Measurements from ENCODE around the gene FRMD5. TPM values are rescaled to one million over a fixed set of nuclear protein-coding genes. Genes with fewer than 3 reads are reported as not detected.

The FRMD5 gene
- total RNA-seq, 1 donor from 2014 or later = 0.09 TPM

- Mint-ChIP-seq H3K27me3 (ENCODE audit: low read depth) (peaks cover 34% of the 10 kb centered on the region), H3K27ac (no peak overlapping the region)
Measured at GRCh38 chr15:44102675-44103254, 92.3 kb downstream of the FRMD5 start.

DNA sequence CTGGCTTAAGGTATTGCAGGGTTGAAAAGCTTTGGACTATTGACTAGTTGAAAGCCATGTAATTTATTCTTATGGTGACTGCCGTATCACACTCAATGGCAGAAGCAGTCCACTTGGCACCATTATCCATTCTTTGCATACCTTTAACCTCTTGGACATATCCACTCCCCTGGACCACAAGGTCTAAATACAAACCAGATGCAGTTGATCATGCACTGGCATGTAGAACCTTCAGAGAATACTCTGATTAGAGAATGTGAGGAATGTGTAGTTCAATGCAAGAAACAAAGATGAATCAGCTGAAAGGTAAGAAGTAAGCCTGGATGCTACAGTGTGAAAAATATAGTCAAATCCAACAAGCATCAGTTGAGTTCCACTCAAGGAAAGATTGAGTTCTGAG, 93.1 kb downstream of the FRMD5 start:
- Mint-ChIP-seq H3K9me3 (no peaks in the 10 kb centered on the region), H3K36me3 (ENCODE audit: low read depth) (no peaks in the 10 kb centered on the region), H3K27ac (no peak overlapping the region), H3K27me3 (ENCODE audit: low read depth) (peaks cover 32% of the 10 kb centered on the region), H3K4me3 (ENCODE audit: low read depth) (no peak overlapping the region), H3K4me1 (ENCODE audit: low read depth) (no peaks in the 10 kb centered on the region)
- intact Hi-C loops (cut with micrococcal nuclease) = no loop called here
- no peak for DNase-seq (ENCODE audit: low spot score)

More at GRCh38 chr15:44102675-44103254, 92.3 kb downstream of the FRMD5 start:
- H3K4me1 Mint-ChIP-seq (ENCODE audit: low read depth) = no peaks in the 10 kb centered on the region
- H3K4me3 Mint-ChIP-seq (ENCODE audit: low read depth) = no peak overlapping the region
- intact Hi-C loops (cut with micrococcal nuclease) = no loop called here
- no peak for DNase-seq (ENCODE audit: low spot score)
- no peaks in the 10 kb centered on the region for H3K9me3 Mint-ChIP-seq
- no peaks in the 10 kb centered on the region for H3K36me3 Mint-ChIP-seq (ENCODE audit: low read depth)

DNA sequence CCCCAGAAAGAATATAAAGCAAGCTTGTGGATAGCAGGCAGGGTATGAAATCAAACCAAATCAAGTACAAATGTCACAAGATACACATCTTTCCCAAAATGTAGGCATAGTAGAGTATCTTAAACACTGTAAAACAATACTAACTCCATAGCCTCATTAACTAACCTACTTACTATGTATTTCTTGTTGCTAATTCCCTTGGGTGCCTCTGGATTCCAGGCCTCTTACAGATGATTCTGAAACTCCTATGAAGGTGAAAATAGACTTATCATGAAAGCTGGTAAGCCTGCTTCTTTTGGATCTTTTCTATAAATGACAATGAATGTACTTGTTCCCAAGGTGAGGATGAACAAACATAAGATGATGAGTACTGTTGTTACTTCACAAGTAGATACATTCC, 93.8 kb downstream of the FRMD5 start:
- no peak overlapping the region for H3K27ac Mint-ChIP-seq
- no peak for DNase-seq (ENCODE audit: low spot score)
- H3K4me3 Mint-ChIP-seq (ENCODE audit: low read depth) = no peak overlapping the region
- no peaks in the 10 kb centered on the region for H3K4me1 Mint-ChIP-seq (ENCODE audit: low read depth)
- H3K27me3 Mint-ChIP-seq (ENCODE audit: low read depth) = peaks cover 29% of the 10 kb centered on the region
- intact Hi-C loops (cut with micrococcal nuclease) = no loop called here
- H3K9me3 Mint-ChIP-seq = no peaks in the 10 kb centered on the region
- no peaks in the 10 kb centered on the region for H3K36me3 Mint-ChIP-seq (ENCODE audit: low read depth)

DNA sequence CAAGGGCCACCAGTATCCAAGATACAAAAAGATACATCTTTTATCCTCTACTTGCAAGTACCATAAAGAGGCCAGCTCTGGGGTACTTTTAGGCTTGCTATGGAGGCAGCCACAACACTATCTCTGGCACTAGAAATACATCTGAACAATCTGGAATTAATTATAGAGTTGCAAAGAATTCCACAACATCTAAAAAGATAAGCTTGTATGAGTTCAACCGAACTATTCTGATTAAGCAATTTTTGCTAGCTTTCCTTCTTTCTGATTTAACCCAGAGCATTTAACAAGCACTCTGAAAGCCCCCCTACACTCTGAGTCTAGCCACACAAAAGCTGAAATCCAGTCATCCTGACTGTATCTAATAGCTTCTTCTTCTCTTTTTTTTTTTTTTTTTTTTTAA, 95.4 kb downstream of the FRMD5 start:
- DNase-seq (ENCODE audit: low spot score) = no peak
- no peaks in the 10 kb centered on the region for H3K4me1 Mint-ChIP-seq (ENCODE audit: low read depth)
- H3K36me3 Mint-ChIP-seq (ENCODE audit: low read depth) = no peaks in the 10 kb centered on the region
- H3K27ac Mint-ChIP-seq = no peak overlapping the region
- H3K9me3 Mint-ChIP-seq = no peaks in the 10 kb centered on the region
- intact Hi-C loops (cut with micrococcal nuclease) = no loop called here
- H3K4me3 Mint-ChIP-seq (ENCODE audit: low read depth) = no peak overlapping the region
- H3K27me3 Mint-ChIP-seq (ENCODE audit: low read depth) = peaks cover 21% of the 10 kb centered on the region

DNA sequence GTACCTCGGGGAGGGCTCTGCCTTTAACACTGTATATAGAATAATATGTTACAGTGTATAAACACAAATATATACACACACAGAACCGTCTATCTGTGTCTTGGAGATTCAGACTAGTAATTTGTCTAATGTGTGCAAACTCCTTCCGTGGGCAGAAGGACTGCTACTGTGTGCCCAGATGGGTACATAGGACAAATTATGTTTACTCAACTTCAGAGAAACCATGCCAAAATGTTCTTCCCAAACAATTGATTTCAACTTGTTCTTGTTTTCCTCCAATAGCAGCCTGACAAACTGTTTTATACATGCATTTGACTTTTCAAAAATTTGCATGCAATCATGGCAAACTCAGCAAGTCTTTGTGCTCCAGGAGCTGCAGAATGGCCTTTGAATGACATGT, 97.5 kb downstream of the FRMD5 start:
- H3K4me3 Mint-ChIP-seq (ENCODE audit: low read depth) = no peak overlapping the region
- H3K27ac Mint-ChIP-seq = no peak overlapping the region
- no peaks in the 10 kb centered on the region for H3K4me1 Mint-ChIP-seq (ENCODE audit: low read depth)
- no peak for DNase-seq (ENCODE audit: low spot score)
- intact Hi-C loops (cut with micrococcal nuclease) = no loop called here
- no peaks in the 10 kb centered on the region for H3K9me3 Mint-ChIP-seq
- peaks cover 9% of the 10 kb centered on the region for H3K27me3 Mint-ChIP-seq (ENCODE audit: low read depth)
- no peaks in the 10 kb centered on the region for H3K36me3 Mint-ChIP-seq (ENCODE audit: low read depth)

DNA sequence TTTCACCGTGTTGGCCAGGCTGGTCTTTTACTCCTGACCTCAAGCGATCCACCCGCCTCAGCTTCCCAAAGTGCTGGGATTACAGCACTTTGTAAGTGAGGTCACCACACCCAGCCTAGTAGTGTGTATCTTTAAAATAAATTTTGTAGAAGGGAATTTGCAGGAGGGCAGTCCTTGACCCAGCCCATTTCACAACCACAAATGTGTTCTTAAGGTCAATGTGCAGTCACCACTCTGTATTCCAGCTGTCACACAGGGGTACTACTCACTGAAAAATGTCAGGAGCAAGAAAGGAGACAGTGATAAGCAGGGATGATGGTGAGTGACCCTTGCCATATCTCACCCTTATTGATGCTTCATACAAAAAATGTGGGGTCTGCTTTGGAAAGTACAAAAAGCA, 98.5 kb downstream of the FRMD5 start:
- Mint-ChIP-seq H3K4me1 (ENCODE audit: low read depth) (no peaks in the 10 kb centered on the region), H3K27ac (no peak overlapping the region), H3K9me3 (no peaks in the 10 kb centered on the region), H3K27me3 (ENCODE audit: low read depth) (peaks cover 7% of the 10 kb centered on the region), H3K4me3 (ENCODE audit: low read depth) (no peak overlapping the region), H3K36me3 (ENCODE audit: low read depth) (no peaks in the 10 kb centered on the region)
- intact Hi-C loops (cut with micrococcal nuclease) = no loop called here
- DNase-seq (ENCODE audit: low spot score) = no peak

- Mint-ChIP-seq H3K4me1 (ENCODE audit: low read depth) (no peaks in the 10 kb centered on the region), H3K36me3 (ENCODE audit: low read depth) (no peaks in the 10 kb centered on the region), H3K4me3 (ENCODE audit: low read depth) (no peak overlapping the region), H3K9me3 (no peaks in the 10 kb centered on the region), H3K27me3 (ENCODE audit: low read depth) (peaks cover 7% of the 10 kb centered on the region), H3K27ac (no peak overlapping the region)
- DNase-seq (ENCODE audit: low spot score) = no peak
- intact Hi-C loops (cut with micrococcal nuclease) = no loop called here
Measured at GRCh38 chr15:44094781-44095180, 100.3 kb downstream of the FRMD5 start.

GRCh38 chr15:44093836-44094235, 101.2 kb downstream of the FRMD5 start:
- H3K27me3 Mint-ChIP-seq (ENCODE audit: low read depth) = peaks cover 7% of the 10 kb centered on the region
- H3K4me3 Mint-ChIP-seq (ENCODE audit: low read depth) = no peak overlapping the region
- no peaks in the 10 kb centered on the region for H3K36me3 Mint-ChIP-seq (ENCODE audit: low read depth)
- no peaks in the 10 kb centered on the region for H3K4me1 Mint-ChIP-seq (ENCODE audit: low read depth)
- H3K27ac Mint-ChIP-seq = no peak overlapping the region
- no peak for DNase-seq (ENCODE audit: low spot score)
- intact Hi-C loops (cut with micrococcal nuclease) = no loop called here
- no peaks in the 10 kb centered on the region for H3K9me3 Mint-ChIP-seq

DNA sequence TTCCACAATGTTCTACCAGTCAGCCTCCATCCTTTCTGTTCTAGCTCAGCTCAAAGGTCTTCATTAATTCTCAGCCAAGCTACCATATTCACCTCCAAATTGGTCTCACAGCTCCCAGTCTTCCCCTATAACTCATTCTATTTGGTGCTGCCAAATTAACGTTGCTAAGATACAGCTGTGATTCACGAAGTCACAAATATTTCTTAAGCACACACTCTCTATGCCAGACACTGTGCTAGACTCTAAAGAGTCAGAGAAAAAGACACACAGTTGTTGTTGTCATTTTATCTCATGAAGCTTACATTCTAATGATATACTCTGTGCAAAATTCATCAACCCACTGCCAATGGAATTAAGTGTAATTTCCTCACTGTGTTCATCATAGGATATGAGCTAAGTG, 102.8 kb downstream of the FRMD5 start:
- Mint-ChIP-seq H3K27ac (no peak overlapping the region), H3K27me3 (ENCODE audit: low read depth) (peaks cover 7% of the 10 kb centered on the region), H3K36me3 (ENCODE audit: low read depth) (no peaks in the 10 kb centered on the region), H3K4me3 (ENCODE audit: low read depth) (no peak overlapping the region), H3K9me3 (no peaks in the 10 kb centered on the region), H3K4me1 (ENCODE audit: low read depth) (no peaks in the 10 kb centered on the region)
- DNase-seq (ENCODE audit: low spot score) = no peak
- intact Hi-C loops (cut with micrococcal nuclease) = no loop called here

DNA sequence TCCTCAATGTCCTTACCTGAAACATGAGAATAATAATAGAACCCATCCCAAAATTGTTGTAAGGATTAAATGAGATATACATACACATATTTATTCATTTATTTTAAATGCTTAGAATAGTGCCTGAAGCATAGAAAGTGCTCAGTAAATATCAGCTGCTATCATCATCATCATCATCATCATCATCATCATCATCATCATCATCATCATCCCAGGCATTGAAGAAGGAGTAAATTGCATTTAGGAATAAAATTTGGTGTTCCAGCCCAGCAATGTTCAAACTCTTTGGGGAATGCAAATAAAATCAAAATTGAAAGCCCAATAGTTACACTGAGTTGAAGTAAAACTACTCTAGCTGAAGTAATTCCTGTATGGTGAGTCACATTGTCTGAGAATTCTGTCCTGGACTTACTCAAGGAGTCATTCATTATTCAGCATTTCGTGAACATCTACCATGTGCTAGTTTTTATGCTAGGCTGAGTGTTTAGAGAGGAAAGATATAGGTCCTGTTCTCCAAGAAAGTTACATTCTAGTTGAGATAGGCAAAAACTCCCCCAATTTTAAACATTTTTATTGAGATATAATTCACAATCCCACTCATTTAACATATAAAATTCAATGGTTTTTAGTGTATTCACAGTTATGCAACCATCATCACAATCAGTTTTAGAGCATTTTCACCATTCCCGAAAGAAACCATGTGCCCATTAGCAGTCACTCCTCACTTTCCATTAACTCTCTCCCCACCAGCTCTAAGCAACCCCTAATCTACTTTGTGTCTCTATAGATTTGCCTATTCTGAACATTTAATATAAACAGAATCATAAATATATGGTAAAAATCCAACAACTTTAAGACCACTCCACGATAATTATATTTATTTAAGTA, 107.2 kb downstream of the FRMD5 start:
- H3K36me3 Mint-ChIP-seq (ENCODE audit: low read depth) = no peaks in the 10 kb centered on the region
- intact Hi-C loops (cut with micrococcal nuclease) = no loop called here
- no peak for DNase-seq (ENCODE audit: low spot score)
- peaks cover 18% of the 10 kb centered on the region for H3K27me3 Mint-ChIP-seq (ENCODE audit: low read depth)
- H3K27ac Mint-ChIP-seq = no peak overlapping the region
- no peak overlapping the region for H3K4me3 Mint-ChIP-seq (ENCODE audit: low read depth)
- H3K4me1 Mint-ChIP-seq (ENCODE audit: low read depth) = no peaks in the 10 kb centered on the region
- H3K9me3 Mint-ChIP-seq = no peaks in the 10 kb centered on the region

- no peak overlapping the region for H3K4me3 Mint-ChIP-seq (ENCODE audit: low read depth)
- no peak overlapping the region for H3K27ac Mint-ChIP-seq
- no peaks in the 10 kb centered on the region for H3K36me3 Mint-ChIP-seq (ENCODE audit: low read depth)
- no peaks in the 10 kb centered on the region for H3K9me3 Mint-ChIP-seq
- intact Hi-C loops (cut with micrococcal nuclease) = no loop called here
- H3K27me3 Mint-ChIP-seq (ENCODE audit: low read depth) = peaks cover 25% of the 10 kb centered on the region
- no peak for DNase-seq (ENCODE audit: low spot score)
- H3K4me1 Mint-ChIP-seq (ENCODE audit: low read depth) = no peaks in the 10 kb centered on the region
Measured at GRCh38 chr15:44084770-44085169, 110.3 kb downstream of the FRMD5 start.

DNA sequence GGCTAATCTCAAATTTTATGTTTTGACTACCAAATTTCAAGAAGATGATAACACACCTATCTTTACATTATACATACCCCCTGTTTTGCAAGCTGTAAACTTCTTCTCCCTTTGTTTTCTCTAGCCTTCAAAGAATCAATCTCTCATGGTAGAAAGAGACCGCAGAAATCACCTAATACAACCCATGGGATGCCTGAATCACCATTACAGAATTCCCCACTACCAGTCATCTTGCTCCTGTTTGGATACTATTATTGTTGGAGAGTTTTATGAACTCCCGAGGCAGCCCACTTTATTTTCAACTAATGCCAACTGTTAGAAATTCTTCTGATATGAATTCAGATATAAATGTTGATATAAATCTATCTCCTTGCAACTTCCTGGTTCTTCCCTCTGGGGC, 110.9 kb downstream of the FRMD5 start:
- H3K27ac Mint-ChIP-seq = no peak overlapping the region
- intact Hi-C loops (cut with micrococcal nuclease) = no loop called here
- no peaks in the 10 kb centered on the region for H3K36me3 Mint-ChIP-seq (ENCODE audit: low read depth)

GRCh38 chr15:44082558-44083157, 112.4 kb downstream of the FRMD5 start:
- H3K36me3 Mint-ChIP-seq (ENCODE audit: low read depth) = no peaks in the 10 kb centered on the region
- no peak overlapping the region for H3K4me3 Mint-ChIP-seq (ENCODE audit: low read depth)
- no peak for DNase-seq (ENCODE audit: low spot score)
- no peaks in the 10 kb centered on the region for H3K4me1 Mint-ChIP-seq (ENCODE audit: low read depth)
- peaks cover 42% of the 10 kb centered on the region for H3K27me3 Mint-ChIP-seq (ENCODE audit: low read depth)
- no peaks in the 10 kb centered on the region for H3K9me3 Mint-ChIP-seq
- intact Hi-C loops (cut with micrococcal nuclease) = no loop called here
- no peak overlapping the region for H3K27ac Mint-ChIP-seq

More for the DNA sequence above, 110.9 kb downstream of the FRMD5 start:
- Mint-ChIP-seq H3K4me1 (ENCODE audit: low read depth) (no peaks in the 10 kb centered on the region), H3K4me3 (ENCODE audit: low read depth) (no peak overlapping the region), H3K27me3 (ENCODE audit: low read depth) (peaks cover 31% of the 10 kb centered on the region), H3K9me3 (no peaks in the 10 kb centered on the region)
- DNase-seq (ENCODE audit: low spot score) = no peak
